Ishikawa (cell line): ENCODE results near the gene MBD3L4.
A peak's percentile ranks its signal among the peaks of the same experiment; 100 is the strongest.

Experiments
- CEBPB ChIP-seq: IDR thresholded peaks from 2 replicates; pipeline ENCODE4 v1.6.1; 2012
- CREB1 ChIP-seq: IDR thresholded peaks from 2 replicates; pipeline ENCODE4 v1.6.1; 2012; ENCODE audit warnings: low read depth
- EGR1 ChIP-seq: IDR thresholded peaks from 2 replicates; pipeline ENCODE4 v1.6.1; 2012
- EP300 ChIP-seq: IDR thresholded peaks from 2 replicates; pipeline ENCODE4 v1.6.1; 2012; ENCODE audit warnings: borderline replicate concordance
- FOXM1 ChIP-seq: IDR thresholded peaks from 2 replicates; pipeline ENCODE4 v1.6.1; 2012; ENCODE audit warnings: low read depth, borderline replicate concordance
- NFIC ChIP-seq: IDR thresholded peaks from 2 replicates; pipeline ENCODE4 v1.6.1; 2012
- RAD21 ChIP-seq: IDR thresholded peaks from 2 replicates; pipeline ENCODE4 v1.6.1; 2012; ENCODE audit warnings: low read depth
- TAF1 ChIP-seq: IDR thresholded peaks from 2 replicates; pipeline ENCODE4 v1.6.1; 2012; ENCODE audit warnings: low read depth, mild to moderate bottlenecking
- TCF12 ChIP-seq: IDR thresholded peaks from 2 replicates; pipeline ENCODE4 v1.6.1; 2012; ENCODE audit warnings: low read depth
- TEAD4 ChIP-seq: IDR thresholded peaks from 2 replicates; pipeline ENCODE4 v1.6.1; 2012
- YY1 ChIP-seq: IDR thresholded peaks from 2 replicates; pipeline ENCODE4 v1.6.1; 2012; ENCODE audit warnings: low read depth
- ZBTB7A ChIP-seq: IDR thresholded peaks from 2 replicates; pipeline ENCODE4 v1.6.1; 2012; ENCODE audit warnings: low read depth
- TF ChIP-seq, protein P1 (sequence below): IDR thresholded peaks from 2 replicates; pipeline ENCODE4 v1.6.1; 2012
- TF ChIP-seq, protein P2 (sequence below): IDR thresholded peaks from 2 replicates; pipeline ENCODE4 v1.6.1; 2012
- TF ChIP-seq, protein P3 (sequence below): IDR thresholded peaks from 2 replicates; pipeline ENCODE4 v1.6.1; 2012; ENCODE audit warnings: low read depth, mild to moderate bottlenecking

Gene MBD3L4

DNA sequence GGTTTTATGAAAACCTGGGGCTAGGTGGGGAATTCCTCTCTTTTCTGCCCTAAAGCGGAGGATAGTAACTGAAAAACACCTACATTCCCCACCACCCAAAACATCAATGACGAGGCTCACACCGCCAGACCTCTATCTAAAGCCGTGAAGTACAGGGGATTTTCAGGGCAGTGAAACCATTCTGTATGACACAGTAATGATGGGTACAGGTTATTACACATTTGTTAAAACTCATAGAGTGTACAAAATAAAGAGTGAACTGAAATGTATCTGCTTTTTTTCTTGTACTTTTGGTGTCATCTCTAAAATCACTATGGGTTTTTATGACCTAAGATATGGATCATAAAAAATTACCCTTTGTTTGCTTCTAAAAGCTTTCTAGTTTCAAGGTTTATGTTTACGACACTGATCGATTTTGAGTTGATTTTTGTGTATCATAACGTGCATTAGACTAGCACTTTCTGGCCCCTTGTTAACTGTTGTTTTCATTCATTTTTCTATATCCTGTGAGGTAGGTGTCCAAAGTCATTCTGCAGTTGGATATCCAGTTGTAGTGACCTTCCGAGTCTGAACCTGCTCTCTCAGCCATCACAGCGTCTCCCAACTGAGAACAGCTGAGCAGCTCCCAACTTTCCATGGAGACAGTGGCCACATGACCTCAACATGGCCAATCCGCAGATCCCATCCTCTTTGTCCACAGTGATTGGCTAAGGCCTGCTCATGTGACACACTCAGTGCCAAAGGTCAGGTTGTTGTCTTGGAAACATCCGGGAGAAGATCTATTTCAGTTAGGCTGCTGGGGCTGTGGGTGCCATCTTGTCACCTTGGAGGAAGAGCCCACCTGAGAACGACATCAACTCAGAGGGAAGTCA, 29.0 kb downstream of the MBD3L4 start:
- TF ChIP-seq CREB1 (no peak), CEBPB (no peak), TAF1 (no peak), TEAD4 (no peak), RAD21 (no peak), TCF12 (no peak)
- TF ChIP-seq, protein P1, sequence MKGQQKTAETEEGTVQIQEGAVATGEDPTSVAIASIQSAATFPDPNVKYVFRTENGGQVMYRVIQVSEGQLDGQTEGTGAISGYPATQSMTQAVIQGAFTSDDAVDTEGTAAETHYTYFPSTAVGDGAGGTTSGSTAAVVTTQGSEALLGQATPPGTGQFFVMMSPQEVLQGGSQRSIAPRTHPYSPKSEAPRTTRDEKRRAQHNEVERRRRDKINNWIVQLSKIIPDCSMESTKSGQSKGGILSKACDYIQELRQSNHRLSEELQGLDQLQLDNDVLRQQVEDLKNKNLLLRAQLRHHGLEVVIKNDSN, result peak; percentile 71
- TF ChIP-seq, protein P2, sequence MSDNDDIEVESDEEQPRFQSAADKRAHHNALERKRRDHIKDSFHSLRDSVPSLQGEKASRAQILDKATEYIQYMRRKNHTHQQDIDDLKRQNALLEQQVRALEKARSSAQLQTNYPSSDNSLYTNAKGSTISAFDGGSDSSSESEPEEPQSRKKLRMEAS, result no peak

DNA sequence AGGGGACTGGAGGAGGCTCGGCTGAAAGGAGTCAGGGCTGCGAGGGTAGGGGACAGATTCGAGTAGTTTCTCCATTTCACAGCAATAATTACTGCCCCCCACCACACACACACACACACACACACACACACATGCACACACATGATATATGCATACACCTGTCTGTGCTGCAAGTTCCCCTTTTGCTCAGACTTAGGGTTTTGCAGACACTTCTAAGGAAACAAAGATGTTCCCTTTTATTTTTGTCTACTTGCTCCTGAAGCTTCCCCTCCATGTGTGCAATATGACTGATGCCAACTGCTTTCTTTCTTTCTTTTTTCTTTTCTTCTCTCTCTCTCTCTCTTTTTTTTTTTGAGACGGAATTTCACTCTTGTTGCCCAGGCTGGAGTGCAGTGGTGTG, 32.1 kb downstream of the MBD3L4 start:
- TF ChIP-seq RAD21 (no peak), TEAD4 (no peak), FOXM1 (no peak), ZBTB7A (no peak), CEBPB (no peak), YY1 (no peak), CREB1 (no peak), TCF12 (no peak), EP300 (no peak), EGR1 (no peak), TAF1 (no peak), NFIC (no peak)
- TF ChIP-seq, protein P1, result no peak
- TF ChIP-seq, protein P3, sequence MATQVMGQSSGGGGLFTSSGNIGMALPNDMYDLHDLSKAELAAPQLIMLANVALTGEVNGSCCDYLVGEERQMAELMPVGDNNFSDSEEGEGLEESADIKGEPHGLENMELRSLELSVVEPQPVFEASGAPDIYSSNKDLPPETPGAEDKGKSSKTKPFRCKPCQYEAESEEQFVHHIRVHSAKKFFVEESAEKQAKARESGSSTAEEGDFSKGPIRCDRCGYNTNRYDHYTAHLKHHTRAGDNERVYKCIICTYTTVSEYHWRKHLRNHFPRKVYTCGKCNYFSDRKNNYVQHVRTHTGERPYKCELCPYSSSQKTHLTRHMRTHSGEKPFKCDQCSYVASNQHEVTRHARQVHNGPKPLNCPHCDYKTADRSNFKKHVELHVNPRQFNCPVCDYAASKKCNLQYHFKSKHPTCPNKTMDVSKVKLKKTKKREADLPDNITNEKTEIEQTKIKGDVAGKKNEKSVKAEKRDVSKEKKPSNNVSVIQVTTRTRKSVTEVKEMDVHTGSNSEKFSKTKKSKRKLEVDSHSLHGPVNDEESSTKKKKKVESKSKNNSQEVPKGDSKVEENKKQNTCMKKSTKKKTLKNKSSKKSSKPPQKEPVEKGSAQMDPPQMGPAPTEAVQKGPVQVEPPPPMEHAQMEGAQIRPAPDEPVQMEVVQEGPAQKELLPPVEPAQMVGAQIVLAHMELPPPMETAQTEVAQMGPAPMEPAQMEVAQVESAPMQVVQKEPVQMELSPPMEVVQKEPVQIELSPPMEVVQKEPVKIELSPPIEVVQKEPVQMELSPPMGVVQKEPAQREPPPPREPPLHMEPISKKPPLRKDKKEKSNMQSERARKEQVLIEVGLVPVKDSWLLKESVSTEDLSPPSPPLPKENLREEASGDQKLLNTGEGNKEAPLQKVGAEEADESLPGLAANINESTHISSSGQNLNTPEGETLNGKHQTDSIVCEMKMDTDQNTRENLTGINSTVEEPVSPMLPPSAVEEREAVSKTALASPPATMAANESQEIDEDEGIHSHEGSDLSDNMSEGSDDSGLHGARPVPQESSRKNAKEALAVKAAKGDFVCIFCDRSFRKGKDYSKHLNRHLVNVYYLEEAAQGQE, result no peak
- TF ChIP-seq, protein P2, result no peak

DNA sequence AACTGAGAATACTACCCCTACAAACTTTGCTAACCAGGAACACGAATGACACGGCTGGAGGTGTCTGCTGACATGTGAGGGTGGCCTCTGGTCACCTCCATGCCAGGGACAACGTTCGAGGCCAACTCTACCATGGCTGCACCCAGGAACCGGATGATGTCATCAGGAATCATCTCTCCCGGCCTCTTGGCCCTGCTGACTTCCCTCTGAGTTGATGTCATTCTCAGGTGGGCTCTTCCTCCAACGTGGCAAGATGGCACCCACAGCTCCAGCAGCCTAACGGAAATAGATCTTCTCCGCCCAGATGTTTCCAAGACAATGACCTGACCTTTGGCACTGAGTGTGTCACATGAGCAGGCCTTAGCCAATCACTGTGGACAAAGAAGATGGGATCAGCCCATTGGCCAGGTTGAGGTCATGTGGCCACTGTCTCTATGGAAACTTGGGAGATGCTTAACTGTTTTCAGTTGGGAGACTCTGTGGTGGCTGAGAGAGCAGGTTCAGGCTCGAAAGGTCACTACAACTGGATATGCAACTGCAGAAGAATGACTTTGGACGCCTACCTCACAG, 33.8 kb downstream of the MBD3L4 start:
- TF ChIP-seq, protein P1, result peak; percentile 80
- no peak for TF ChIP-seq FOXM1

DNA sequence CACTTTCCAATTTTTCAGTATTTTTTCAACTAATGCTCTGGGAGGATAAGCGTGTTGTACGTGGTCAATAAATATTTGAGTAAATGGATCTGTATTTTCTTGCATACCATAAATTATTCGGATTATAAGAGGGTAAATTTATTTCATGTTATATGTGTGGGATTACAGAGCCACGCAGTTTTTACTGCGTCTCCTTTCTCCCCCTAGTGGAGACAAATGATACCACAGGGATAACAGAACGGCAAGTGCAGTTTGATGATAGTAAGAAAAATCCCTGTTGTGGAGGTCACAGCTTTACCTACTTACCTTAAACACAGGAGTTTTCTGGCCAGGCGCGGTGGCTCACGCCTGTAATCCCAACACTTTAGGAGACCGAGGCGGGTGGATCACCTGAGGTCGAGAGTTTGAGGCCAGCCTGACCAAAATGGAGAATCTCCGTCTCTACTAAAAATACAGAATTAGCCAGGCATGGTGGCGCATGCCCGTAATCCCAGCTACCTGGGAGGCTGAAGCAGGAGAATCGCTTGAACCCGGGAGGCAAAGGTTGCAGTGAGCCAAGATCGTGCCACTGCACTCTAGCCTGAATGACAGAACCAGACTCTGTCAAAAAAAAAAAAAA, 35.6 kb downstream of the MBD3L4 start:
- TF ChIP-seq, protein P1, result no peak
- no peak for TF ChIP-seq CREB1
- no peak for TF ChIP-seq ZBTB7A
- TF ChIP-seq, protein P3, result no peak
- TF ChIP-seq CEBPB, result no peak
- TF ChIP-seq, protein P2, result no peak
- no peak for TF ChIP-seq TCF12

DNA sequence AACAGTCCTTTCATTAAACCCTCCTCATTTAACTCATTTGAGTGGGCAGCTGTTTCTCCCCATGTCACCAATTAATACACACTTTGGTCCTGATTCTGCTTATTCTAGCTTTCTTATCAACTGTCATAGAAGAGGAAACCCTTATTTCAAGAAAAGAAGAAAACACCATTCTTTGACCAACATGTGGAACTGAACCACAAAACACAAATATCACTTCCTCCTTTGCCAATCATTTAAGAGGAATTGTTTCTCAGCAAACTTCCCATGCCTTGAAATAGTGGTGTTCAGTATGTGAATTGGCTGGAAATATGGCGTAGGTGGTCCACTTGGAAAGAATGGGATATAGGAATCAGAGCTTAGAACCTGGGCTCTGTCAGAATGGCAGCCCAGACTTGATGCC, 39.2 kb downstream of the MBD3L4 start:
- TF ChIP-seq YY1 (no peak), TAF1 (no peak)
- TF ChIP-seq, protein P3, result no peak
